T47D (cell line): ENCODE data around the gene NECAB2.

Source experiments
- DNase-seq, 2 experiments: peaks; one replicate each; pipeline versions ENCODE4 v3.0.0 to v3.0.0-alpha.2; 2011 to 2012; ENCODE audit warnings: low read depth in 1 of 2, low spot score in 1 of 2
- JUND ChIP-seq: IDR thresholded peaks from 2 replicates; pipeline ENCODE4 v1.6.1; 2012; ENCODE audit warnings: low read depth
- in situ Hi-C: cut with HindIII; loops from 2 replicates; pipeline ENCODE4 v1.10.0; 2016; ENCODE audit warnings: low sequenced_read_pairs, low pct_unique_long_range_greater_than_20kb

Gene NECAB2

GRCh38 chr16:83967838-83968305, at the start of gene NECAB2:
Gene NECAB2 (plus strand): TSS chr16:83968244. CDS start chr16:83968649, 405 bp downstream.
- in situ Hi-C loops, result no loop called here
- DNase-seq, result no peak
- no peak for TF ChIP-seq JUND

GRCh38 chr16:83920894-83921491, 47.1 kb upstream of the NECAB2 start:
- in situ Hi-C loops, result no loop called here
- no peak for DNase-seq
- no peak for TF ChIP-seq JUND

GRCh38 chr16:83923581-83924365, 44.3 kb upstream of the NECAB2 start:
- TF ChIP-seq JUND, result no peak
- no peak for DNase-seq
- in situ Hi-C loops, result no loop called here

GRCh38 chr16:83924686-83925085, 43.4 kb upstream of the NECAB2 start:
- no peak for DNase-seq
- TF ChIP-seq JUND, result no peak
- in situ Hi-C loops, result no loop called here

GRCh38 chr16:83925095-83925905, 42.7 kb upstream of the NECAB2 start:
- DNase-seq, result no peak
- in situ Hi-C loops, result no loop called here
- TF ChIP-seq JUND, result no peak

- peak in 1 of 2 experiments; percentile 40 for DNase-seq
- TF ChIP-seq JUND, result no peak
- in situ Hi-C loops, result no loop called here
These were observed 41.9 kb upstream of the NECAB2 start for GRCh38 chr16:83925957-83926725.

- in situ Hi-C loops, result no loop called here
- TF ChIP-seq JUND, result no peak
- peak; percentile 92 to 96 for DNase-seq
These were observed 41.2 kb upstream of the NECAB2 start for GRCh38 chr16:83926726-83927397.

- peak in 1 of 2 experiments; percentile 86 for DNase-seq
- TF ChIP-seq JUND, result no peak
- in situ Hi-C loops, result no loop called here
These were observed 39.5 kb upstream of the NECAB2 start for GRCh38 chr16:83928341-83929055.

- in situ Hi-C loops, result no loop called here
- peak; percentile 73 to 75 for DNase-seq
- TF ChIP-seq JUND, result no peak
These were observed 38.1 kb upstream of the NECAB2 start for GRCh38 chr16:83929811-83930555.

- TF ChIP-seq JUND, result no peak
- DNase-seq, result no peak
- in situ Hi-C loops, result no loop called here
These were observed 37.1 kb upstream of the NECAB2 start for GRCh38 chr16:83930730-83931500.
